CD4-positive, CD25-positive, alpha-beta regulatory T cell (primary cell): ENCODE measurements around the gene FAM90A26. TPM values are rescaled to one million over a fixed set of nuclear protein-coding genes. Genes with fewer than 3 reads are reported as not detected.
"Not testable (repeated sequence)": the region's sequence is repeated elsewhere in the genome, so short reads cannot be mapped to it uniquely, and the experiment has no call there.

Experiments used
- ATAC-seq, 2 donors: fragments of 150-1000 bp; cut with Tn5 transposase; one replicate each; pipeline ENCODE4 v1.10.0; 2021; ENCODE audit warnings: low read depth in 2 of 2, moderate number of reproducible peaks in 2 of 2, moderate library complexity in 1 of 2
- DNase-seq, 3 donors: peaks; one replicate each; pipeline versions ENCODE4 v3.0.0 to v3.0.0-alpha.2; 2012 to 2022; ENCODE audit warnings: mixed read lengths in 1 of 3
- H3K27ac ChIP-seq: one replicate; pipeline ENCODE4 v1.7.0; 2013; ENCODE audit warnings: mild to moderate bottlenecking, low read length; ENCODE audit not compliant: insufficient read depth, poor library complexity, severe bottlenecking
- H3K27me3 ChIP-seq: one replicate; pipeline ENCODE4 v1.7.0; 2013; ENCODE audit warnings: low read length; ENCODE audit not compliant: control insufficient read depth, insufficient read depth
- H3K36me3 ChIP-seq: one replicate; pipeline ENCODE4 v1.7.0; 2013; ENCODE audit warnings: mild to moderate bottlenecking, low read length, moderate library complexity; ENCODE audit not compliant: control insufficient read depth, insufficient read depth
- H3K4me1 ChIP-seq: 2 replicates; pipeline ENCODE4 v1.7.0; 2013; ENCODE audit warnings: mild to moderate bottlenecking, low read length; ENCODE audit not compliant: insufficient read depth, control insufficient read depth, poor library complexity, severe bottlenecking
- H3K4me3 ChIP-seq: one replicate; pipeline ENCODE4 v1.7.0; 2013; ENCODE audit warnings: low read depth, mild to moderate bottlenecking, low read length, moderate library complexity
- H3K9me3 ChIP-seq, 2 experiments: 1 replicate in 1 of 2; 2 replicates in 1 of 2; pipeline ENCODE4 v1.7.0; 2013; ENCODE audit warnings: low read length in 2 of 2, mild to moderate bottlenecking in 1 of 2, moderate library complexity in 1 of 2; ENCODE audit not compliant: control insufficient read depth in 2 of 2
- H3K27ac Mint-ChIP-seq, 3 donors: one replicate each; pipeline ENCODE4 v1.8.0; 2020 to 2022; ENCODE audit warnings: mild to moderate bottlenecking in 3 of 3, mixed read lengths in 3 of 3, moderate library complexity in 2 of 3
- H3K27me3 Mint-ChIP-seq: one replicate; pipeline ENCODE4 v1.8.0; 2022; ENCODE audit warnings: mild to moderate bottlenecking, mixed read lengths
- H3K36me3 Mint-ChIP-seq: one replicate; pipeline ENCODE4 v1.8.0; 2020; ENCODE audit warnings: mixed read lengths
- H3K4me1 Mint-ChIP-seq, 4 donors: one replicate each; pipeline ENCODE4 v1.8.0; 2020 to 2022; ENCODE audit warnings: mixed read lengths in 4 of 4, mild to moderate bottlenecking in 1 of 4
- H3K4me3 Mint-ChIP-seq, 4 donors: one replicate each; pipeline ENCODE4 v1.8.0; 2020 to 2022; ENCODE audit warnings: mild to moderate bottlenecking in 4 of 4, mixed read lengths in 4 of 4, moderate library complexity in 3 of 4
- H3K9me3 Mint-ChIP-seq, 7 donors: one replicate each; pipeline ENCODE4 v1.8.0; 2020 to 2022; ENCODE audit warnings: mixed read lengths in 7 of 7, mild to moderate bottlenecking in 3 of 7, moderate library complexity in 2 of 7
- polyA plus RNA-seq, 4 donors: library from polyadenylated mRNA; unstranded; fragments of 300-500 nt; fragmentation: Illumina TruSeq; gene quantifications; one replicate each; pipeline ENCODE4 v1.2.3, GENCODE V29; 2021
- total RNA-seq: library from RNA; stranded (reverse); gene quantifications from one replicate; pipeline ENCODE4 v1.2.3, GENCODE V29; 2022

The FAM90A26 gene
- total RNA-seq (not detected), polyA plus RNA-seq (not detected)

- H3K27me3 ChIP-seq, H3K4me1 Mint-ChIP-seq, H3K9me3 Mint-ChIP-seq, H3K27ac ChIP-seq, H3K4me1 ChIP-seq, H3K36me3 ChIP-seq, H3K27me3 Mint-ChIP-seq, H3K27ac Mint-ChIP-seq, H3K36me3 Mint-ChIP-seq, H3K4me3 ChIP-seq, ATAC-seq, H3K4me3 Mint-ChIP-seq, DNase-seq, H3K9me3 ChIP-seq: not testable (repeated sequence)
Measured at GRCh38 chr4:9169791-9170459, at the start of gene FAM90A26. FAM90A26 (plus strand) TSS chr4:9170409; CDS start chr4:9173173, 2,764 bp downstream.

- not testable (repeated sequence) for H3K27ac Mint-ChIP-seq, H3K9me3 ChIP-seq
Measured at GRCh38 chr4:9122711-9123110, 47.5 kb upstream of the FAM90A26 start.

GRCh38 chr4:9123572-9124007, 46.6 kb upstream of the FAM90A26 start:
- not testable (repeated sequence) for H3K27ac Mint-ChIP-seq, H3K4me3 Mint-ChIP-seq, H3K36me3 Mint-ChIP-seq, H3K4me3 ChIP-seq, H3K9me3 Mint-ChIP-seq, H3K4me1 Mint-ChIP-seq, H3K4me1 ChIP-seq, H3K27ac ChIP-seq, H3K36me3 ChIP-seq, H3K27me3 ChIP-seq, H3K9me3 ChIP-seq, H3K27me3 Mint-ChIP-seq
- ATAC-seq (peak in 1 of 2 donors; percentile 40), DNase-seq (peak in 2 of 3 donors; percentile 30 to 39)

More at GRCh38 chr4:9122711-9123110, 47.5 kb upstream of the FAM90A26 start:
- not testable (repeated sequence) for DNase-seq, H3K27me3 ChIP-seq, H3K4me3 Mint-ChIP-seq, H3K27me3 Mint-ChIP-seq, H3K36me3 Mint-ChIP-seq, ATAC-seq, H3K27ac ChIP-seq, H3K4me1 Mint-ChIP-seq, H3K4me3 ChIP-seq, H3K4me1 ChIP-seq, H3K36me3 ChIP-seq, H3K9me3 Mint-ChIP-seq

- H3K4me3 Mint-ChIP-seq, DNase-seq, H3K36me3 ChIP-seq, H3K4me1 Mint-ChIP-seq, H3K27me3 ChIP-seq, H3K36me3 Mint-ChIP-seq, H3K4me1 ChIP-seq, ATAC-seq, H3K9me3 Mint-ChIP-seq, H3K27me3 Mint-ChIP-seq, H3K4me3 ChIP-seq, H3K9me3 ChIP-seq, H3K27ac ChIP-seq, H3K27ac Mint-ChIP-seq: not testable (repeated sequence)
Measured at GRCh38 chr4:9125601-9126161, 44.5 kb upstream of the FAM90A26 start.

GRCh38 chr4:9131420-9131819, 38.8 kb upstream of the FAM90A26 start:
- not testable (repeated sequence) for H3K27me3 ChIP-seq, H3K36me3 ChIP-seq, H3K27me3 Mint-ChIP-seq, H3K4me1 Mint-ChIP-seq, H3K9me3 Mint-ChIP-seq, DNase-seq, H3K4me3 Mint-ChIP-seq, H3K36me3 Mint-ChIP-seq, H3K9me3 ChIP-seq, H3K4me3 ChIP-seq, H3K4me1 ChIP-seq, ATAC-seq, H3K27ac ChIP-seq
- peak overlapping the region in 1 of 3 donors; percentile 43 for H3K27ac Mint-ChIP-seq

- not testable (repeated sequence) for H3K4me1 ChIP-seq, H3K27me3 ChIP-seq, H3K9me3 Mint-ChIP-seq, H3K4me3 ChIP-seq, H3K27me3 Mint-ChIP-seq, H3K27ac ChIP-seq, H3K9me3 ChIP-seq, H3K36me3 ChIP-seq, H3K27ac Mint-ChIP-seq, ATAC-seq, H3K4me3 Mint-ChIP-seq, DNase-seq, H3K4me1 Mint-ChIP-seq, H3K36me3 Mint-ChIP-seq
Measured at GRCh38 chr4:9132849-9133248, 37.4 kb upstream of the FAM90A26 start.

- not testable (repeated sequence) for H3K36me3 Mint-ChIP-seq, H3K9me3 Mint-ChIP-seq, H3K9me3 ChIP-seq
Measured at GRCh38 chr4:9134011-9134410, 36.2 kb upstream of the FAM90A26 start.

GRCh38 chr4:9134556-9134955, 35.7 kb upstream of the FAM90A26 start:
- not testable (repeated sequence) for H3K36me3 ChIP-seq, H3K4me1 Mint-ChIP-seq, H3K4me3 Mint-ChIP-seq, H3K27ac Mint-ChIP-seq, H3K27me3 ChIP-seq, ATAC-seq, H3K9me3 ChIP-seq, H3K4me1 ChIP-seq, H3K9me3 Mint-ChIP-seq, H3K27ac ChIP-seq, H3K36me3 Mint-ChIP-seq, H3K27me3 Mint-ChIP-seq, H3K4me3 ChIP-seq, DNase-seq

More at GRCh38 chr4:9134011-9134410, 36.2 kb upstream of the FAM90A26 start:
- ATAC-seq, H3K27ac ChIP-seq, H3K27me3 ChIP-seq, H3K4me3 Mint-ChIP-seq, H3K4me1 ChIP-seq, H3K36me3 ChIP-seq, H3K27me3 Mint-ChIP-seq, H3K4me3 ChIP-seq, DNase-seq, H3K27ac Mint-ChIP-seq, H3K4me1 Mint-ChIP-seq: not testable (repeated sequence)
